ENCODE results near the gene IQSEC3.

DNA sequence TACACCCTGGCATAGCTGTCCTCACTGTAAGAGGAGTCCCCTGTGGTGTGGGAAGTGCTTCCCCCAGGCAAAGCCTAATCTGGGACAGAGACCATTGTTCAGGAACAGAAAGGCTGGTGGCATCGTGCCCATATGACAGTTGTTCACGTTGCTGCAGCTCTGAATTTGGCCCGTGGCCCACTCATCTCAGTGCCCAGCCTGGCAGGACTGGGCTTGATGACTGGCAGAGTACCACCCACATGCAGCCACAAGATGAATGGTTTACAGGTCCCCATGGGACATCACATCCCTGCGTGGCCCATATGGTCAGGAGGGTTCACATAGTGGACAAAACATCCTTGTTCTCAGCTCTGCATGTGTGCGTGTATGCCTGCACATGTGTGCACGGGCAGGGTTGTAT lies 17.5 kb downstream of the IQSEC3 start:
- TF ChIP-seq CTCF (IDR thresholded peaks at IDR 0.05) (no peak), ELF4 (CRISPR knock-in tag; IDR thresholded peaks at IDR 0.05; ENCODE audit: low read depth) (no peak), FOXJ3 (CRISPR knock-in tag; IDR thresholded peaks at IDR 0.05; ENCODE audit: borderline replicate concordance) (no peak), MXD4 (CRISPR knock-in tag; IDR thresholded peaks at IDR 0.05; ENCODE audit: borderline replicate concordance) (no peak), ZNF121 (CRISPR knock-in tag; IDR thresholded peaks at IDR 0.05) (no peak)
- TF ChIP-seq, protein P1, sequence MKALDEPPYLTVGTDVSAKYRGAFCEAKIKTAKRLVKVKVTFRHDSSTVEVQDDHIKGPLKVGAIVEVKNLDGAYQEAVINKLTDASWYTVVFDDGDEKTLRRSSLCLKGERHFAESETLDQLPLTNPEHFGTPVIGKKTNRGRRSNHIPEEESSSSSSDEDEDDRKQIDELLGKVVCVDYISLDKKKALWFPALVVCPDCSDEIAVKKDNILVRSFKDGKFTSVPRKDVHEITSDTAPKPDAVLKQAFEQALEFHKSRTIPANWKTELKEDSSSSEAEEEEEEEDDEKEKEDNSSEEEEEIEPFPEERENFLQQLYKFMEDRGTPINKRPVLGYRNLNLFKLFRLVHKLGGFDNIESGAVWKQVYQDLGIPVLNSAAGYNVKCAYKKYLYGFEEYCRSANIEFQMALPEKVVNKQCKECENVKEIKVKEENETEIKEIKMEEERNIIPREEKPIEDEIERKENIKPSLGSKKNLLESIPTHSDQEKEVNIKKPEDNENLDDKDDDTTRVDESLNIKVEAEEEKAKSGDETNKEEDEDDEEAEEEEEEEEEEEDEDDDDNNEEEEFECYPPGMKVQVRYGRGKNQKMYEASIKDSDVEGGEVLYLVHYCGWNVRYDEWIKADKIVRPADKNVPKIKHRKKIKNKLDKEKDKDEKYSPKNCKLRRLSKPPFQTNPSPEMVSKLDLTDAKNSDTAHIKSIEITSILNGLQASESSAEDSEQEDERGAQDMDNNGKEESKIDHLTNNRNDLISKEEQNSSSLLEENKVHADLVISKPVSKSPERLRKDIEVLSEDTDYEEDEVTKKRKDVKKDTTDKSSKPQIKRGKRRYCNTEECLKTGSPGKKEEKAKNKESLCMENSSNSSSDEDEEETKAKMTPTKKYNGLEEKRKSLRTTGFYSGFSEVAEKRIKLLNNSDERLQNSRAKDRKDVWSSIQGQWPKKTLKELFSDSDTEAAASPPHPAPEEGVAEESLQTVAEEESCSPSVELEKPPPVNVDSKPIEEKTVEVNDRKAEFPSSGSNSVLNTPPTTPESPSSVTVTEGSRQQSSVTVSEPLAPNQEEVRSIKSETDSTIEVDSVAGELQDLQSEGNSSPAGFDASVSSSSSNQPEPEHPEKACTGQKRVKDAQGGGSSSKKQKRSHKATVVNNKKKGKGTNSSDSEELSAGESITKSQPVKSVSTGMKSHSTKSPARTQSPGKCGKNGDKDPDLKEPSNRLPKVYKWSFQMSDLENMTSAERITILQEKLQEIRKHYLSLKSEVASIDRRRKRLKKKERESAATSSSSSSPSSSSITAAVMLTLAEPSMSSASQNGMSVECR (CRISPR knock-in tag; IDR thresholded peaks at IDR 0.05; ENCODE audit: borderline replicate concordance) = no peak
- TF ChIP-seq, protein P2, sequence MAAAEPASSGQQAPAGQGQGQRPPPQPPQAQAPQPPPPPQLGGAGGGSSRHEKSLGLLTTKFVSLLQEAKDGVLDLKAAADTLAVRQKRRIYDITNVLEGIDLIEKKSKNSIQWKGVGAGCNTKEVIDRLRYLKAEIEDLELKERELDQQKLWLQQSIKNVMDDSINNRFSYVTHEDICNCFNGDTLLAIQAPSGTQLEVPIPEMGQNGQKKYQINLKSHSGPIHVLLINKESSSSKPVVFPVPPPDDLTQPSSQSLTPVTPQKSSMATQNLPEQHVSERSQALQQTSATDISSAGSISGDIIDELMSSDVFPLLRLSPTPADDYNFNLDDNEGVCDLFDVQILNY (CRISPR knock-in tag; IDR thresholded peaks at IDR 0.05) = no peak
